ENCODE measurements around the gene DPYSL4.

The DPYSL4 gene

DNA sequence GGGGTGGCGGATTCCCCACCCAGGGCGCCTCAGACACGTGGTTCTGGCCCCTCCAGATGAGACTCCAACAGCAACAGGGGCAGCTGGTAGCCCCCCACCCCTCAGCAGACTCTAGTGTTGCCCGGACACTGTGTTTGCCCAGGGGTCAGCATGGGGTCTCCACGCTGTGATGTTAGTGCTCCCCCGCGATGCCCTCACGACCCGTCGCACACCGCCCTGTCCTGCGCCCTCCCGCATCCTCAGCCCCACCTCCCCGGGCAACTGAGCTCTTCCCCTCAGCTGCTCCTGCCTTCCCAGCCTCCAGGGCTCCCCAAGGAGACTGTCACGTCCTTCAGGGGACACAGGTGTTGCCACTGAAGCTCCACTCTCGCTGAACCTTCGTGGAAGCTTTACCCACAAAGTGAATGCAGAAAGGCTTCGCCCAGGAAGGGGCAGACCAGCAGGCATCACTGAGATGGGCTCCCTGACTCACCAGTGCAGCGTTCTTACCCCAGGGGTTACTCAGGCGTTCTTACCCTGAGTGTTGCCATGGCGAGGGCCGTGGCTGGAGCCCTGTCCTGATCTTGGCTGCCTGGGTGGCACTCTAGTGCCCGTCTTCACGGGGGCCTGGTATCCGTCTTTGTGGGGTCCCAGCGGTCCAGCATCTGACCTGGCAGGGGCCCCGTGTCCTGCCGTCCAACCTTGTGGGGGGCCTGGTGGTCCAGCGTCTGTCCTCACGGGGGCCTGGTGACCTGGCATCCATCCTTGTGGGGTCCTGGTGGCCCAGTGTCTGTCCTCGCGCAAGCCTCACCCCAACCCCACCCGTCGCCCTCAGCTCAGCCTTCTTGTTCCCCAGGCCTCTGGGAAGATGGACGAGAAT, 14.6 kb downstream of the DPYSL4 start:
- Histone ChIP-seq H3K4me1 (peaks cover 0 to 81% (median 59%) of the 10 kb centered on the region in 10 experiments; a peak in 18 of 20 replicates), H3K4me3 (no peak overlapping the region), H3K27me3 (no peaks in the 10 kb centered on the region), H3K27ac (no peak overlapping the region), H3K9me3 (replicated peaks in 1 of 11) (no peaks in the 10 kb centered on the region), H3K36me3 (peaks cover 0 to 71% (median 32%) of the 10 kb centered on the region in 11 experiments; a peak in 12 of 22 replicates), H4K20me1 (peaks cover 0 to 94% (median 32%) of the 10 kb centered on the region in 11 experiments; a peak in 15 of 22 replicates), H3K9ac (no peak overlapping the region), H3K4me2 (peak overlapping the region in 3 of 11 experiments; percentile 66 to 73 (median 72); a peak in 2 of 22 replicates)
- TF ChIP-seq Cebpa-rat (IDR thresholded peaks at IDR 0.05), result no peak

GRCh38 chr10:132202070-132202970, 15.6 kb downstream of the DPYSL4 start:
- TF ChIP-seq Cebpa-rat (IDR thresholded peaks at IDR 0.05), result no peak
- no peak overlapping the region for H3K27ac ChIP-seq
- H3K9ac ChIP-seq, result no peak overlapping the region
- H3K4me2 ChIP-seq, result no peak overlapping the region
- H3K4me1 ChIP-seq, result peaks cover 6 to 89% (median 69%) of the 10 kb centered on the region in 10 experiments; a peak in 19 of 20 replicates
- H3K4me3 ChIP-seq, result no peak overlapping the region
- H3K9me3 ChIP-seq (replicated peaks in 1 of 11), result no peaks in the 10 kb centered on the region
- H4K20me1 ChIP-seq, result peaks cover 0 to 95% (median 41%) of the 10 kb centered on the region in 11 experiments; a peak in 14 of 22 replicates
- peaks cover 0 to 6% (median 0%) of the 10 kb centered on the region in 11 experiments; a peak in 3 of 22 replicates for H3K27me3 ChIP-seq
- peaks cover 0 to 66% (median 25%) of the 10 kb centered on the region in 11 experiments; a peak in 12 of 22 replicates for H3K36me3 ChIP-seq

DNA sequence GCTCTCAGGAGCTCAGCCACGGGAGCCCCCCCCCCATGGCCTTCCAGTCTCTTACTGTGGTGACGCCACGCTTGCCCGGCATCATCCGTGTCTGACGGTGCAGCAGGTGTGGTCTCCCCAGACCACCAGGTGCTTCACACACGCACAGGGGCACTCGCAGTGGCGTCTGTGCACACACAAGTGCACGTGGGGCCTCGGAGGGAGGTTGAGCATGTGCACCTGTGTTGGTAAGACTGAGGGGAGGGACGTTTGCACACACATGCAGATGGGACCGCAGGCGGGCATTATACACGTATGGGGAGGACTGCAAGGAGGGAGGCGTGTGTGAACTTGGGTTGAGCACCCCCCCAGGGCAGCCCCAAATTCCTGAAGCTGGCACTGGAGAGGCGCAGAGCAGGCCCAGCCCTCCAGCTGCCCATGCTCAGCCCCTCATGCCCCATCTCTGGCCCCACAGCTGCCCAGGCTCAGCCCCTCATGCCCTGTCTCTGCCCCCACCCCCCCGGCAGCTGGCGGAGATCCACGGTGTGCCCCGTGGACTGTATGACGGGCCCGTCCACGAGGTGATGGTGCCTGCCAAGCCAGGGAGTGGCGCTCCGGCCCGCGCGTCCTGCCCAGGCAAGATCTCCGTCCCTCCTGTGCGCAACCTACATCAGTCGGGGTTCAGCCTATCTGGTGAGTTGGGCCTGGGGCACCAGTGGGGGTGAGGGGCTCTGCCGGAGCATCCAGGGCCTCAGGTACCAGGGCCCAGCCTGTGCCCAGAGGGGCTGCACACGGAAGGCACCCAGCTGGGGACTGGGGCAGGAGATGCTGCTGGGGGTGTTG, 16.7 kb downstream of the DPYSL4 start:
- no peak overlapping the region for H3K9ac ChIP-seq
- H4K20me1 ChIP-seq, result peaks cover 0 to 95% (median 40%) of the 10 kb centered on the region in 11 experiments; a peak in 15 of 22 replicates
- H3K4me3 ChIP-seq, result no peak overlapping the region
- no peak for TF ChIP-seq Cebpa-rat (IDR thresholded peaks at IDR 0.05)
- no peaks in the 10 kb centered on the region for H3K9me3 ChIP-seq (replicated peaks in 1 of 11)
- peaks cover 0 to 17% (median 0%) of the 10 kb centered on the region in 11 experiments; a peak in 5 of 22 replicates for H3K27me3 ChIP-seq
- peaks cover 0 to 54% (median 22%) of the 10 kb centered on the region in 11 experiments; a peak in 12 of 22 replicates for H3K36me3 ChIP-seq
- peaks cover 17 to 89% (median 70%) of the 10 kb centered on the region in 10 experiments for H3K4me1 ChIP-seq
- peak overlapping the region in 2 of 11 experiments; percentile 1 to 83; a peak in 2 of 22 replicates for H3K4me2 ChIP-seq
- no peak overlapping the region for H3K27ac ChIP-seq

DNA sequence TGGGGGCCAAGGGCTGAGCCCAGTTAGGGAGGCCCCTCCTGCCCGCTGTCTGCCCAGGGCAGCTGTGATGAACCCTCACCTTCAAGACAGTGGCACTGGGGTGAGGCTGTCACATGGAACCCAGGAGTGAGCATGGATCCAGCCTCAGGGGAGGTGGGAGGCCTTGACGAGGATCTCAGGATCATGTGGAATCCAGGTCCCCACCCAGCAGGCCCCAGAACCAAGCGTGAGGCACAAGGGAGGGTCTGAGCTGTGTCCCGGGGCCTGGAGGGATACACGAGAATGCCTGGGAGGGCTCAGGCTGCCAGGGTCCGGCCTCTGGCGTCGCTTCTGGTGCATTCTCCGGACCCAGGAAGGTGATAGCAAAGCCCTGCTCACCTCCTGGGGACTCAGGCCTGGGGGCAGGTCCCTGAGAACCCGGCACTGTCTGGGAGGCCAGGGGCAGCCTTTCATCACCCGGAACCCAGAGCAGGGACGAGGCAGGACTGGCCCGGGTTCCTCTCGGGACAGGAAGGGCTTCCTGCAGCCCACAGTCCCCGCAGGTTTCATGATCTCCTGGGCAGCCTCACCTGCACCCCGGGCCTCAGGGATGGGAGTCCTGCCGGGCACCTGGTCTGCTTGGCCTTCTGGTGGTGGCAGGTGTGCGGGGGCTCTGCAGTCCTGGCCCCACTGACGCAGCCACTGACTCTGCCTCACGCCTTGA, 17.5 kb downstream of the DPYSL4 start:
- Histone ChIP-seq H3K9ac (no peak overlapping the region), H3K27me3 (peaks cover 0 to 21% (median 0%) of the 10 kb centered on the region in 11 experiments; a peak in 5 of 22 replicates), H3K9me3 (replicated peaks in 1 of 11) (no peaks in the 10 kb centered on the region), H3K4me1 (peaks cover 25 to 89% (median 70%) of the 10 kb centered on the region in 10 experiments), H3K4me3 (no peak overlapping the region), H3K36me3 (peaks cover 0 to 52% (median 22%) of the 10 kb centered on the region in 11 experiments; a peak in 12 of 22 replicates), H4K20me1 (peaks cover 0 to 93% (median 36%) of the 10 kb centered on the region in 11 experiments; a peak in 15 of 22 replicates), H3K27ac (no peak overlapping the region), H3K4me2 (peak overlapping the region in 7 of 11 experiments; percentile 63 to 96 (median 83); a peak in 11 of 22 replicates)
- TF ChIP-seq Cebpa-rat (IDR thresholded peaks at IDR 0.05), result no peak

- H3K4me3 ChIP-seq, result no peak overlapping the region
- peaks cover 0 to 21% (median 0%) of the 10 kb centered on the region in 11 experiments; a peak in 5 of 22 replicates for H3K27me3 ChIP-seq
- H3K9ac ChIP-seq, result peak overlapping the region in 3 of 11 experiments; percentile 28 to 50 (median 46); a peak in 4 of 22 replicates
- H3K27ac ChIP-seq, result no peak overlapping the region
- no peak for TF ChIP-seq Cebpa-rat (IDR thresholded peaks at IDR 0.05)
- peaks cover 0 to 52% (median 22%) of the 10 kb centered on the region in 11 experiments; a peak in 12 of 22 replicates for H3K36me3 ChIP-seq
- no peaks in the 10 kb centered on the region; a peak in 1 of 22 replicates for H3K9me3 ChIP-seq (replicated peaks in 1 of 11)
- peaks cover 0 to 89% (median 36%) of the 10 kb centered on the region in 11 experiments; a peak in 15 of 22 replicates for H4K20me1 ChIP-seq
- H3K4me2 ChIP-seq, result peak overlapping the region in 10 of 11 experiments; percentile 21 to 96 (median 80); a peak in 17 of 22 replicates
- H3K4me1 ChIP-seq, result peaks cover 25 to 89% (median 68%) of the 10 kb centered on the region in 10 experiments
Observed at GRCh38 chr10:132204781-132205473, 18.2 kb downstream of the DPYSL4 start.

DNA sequence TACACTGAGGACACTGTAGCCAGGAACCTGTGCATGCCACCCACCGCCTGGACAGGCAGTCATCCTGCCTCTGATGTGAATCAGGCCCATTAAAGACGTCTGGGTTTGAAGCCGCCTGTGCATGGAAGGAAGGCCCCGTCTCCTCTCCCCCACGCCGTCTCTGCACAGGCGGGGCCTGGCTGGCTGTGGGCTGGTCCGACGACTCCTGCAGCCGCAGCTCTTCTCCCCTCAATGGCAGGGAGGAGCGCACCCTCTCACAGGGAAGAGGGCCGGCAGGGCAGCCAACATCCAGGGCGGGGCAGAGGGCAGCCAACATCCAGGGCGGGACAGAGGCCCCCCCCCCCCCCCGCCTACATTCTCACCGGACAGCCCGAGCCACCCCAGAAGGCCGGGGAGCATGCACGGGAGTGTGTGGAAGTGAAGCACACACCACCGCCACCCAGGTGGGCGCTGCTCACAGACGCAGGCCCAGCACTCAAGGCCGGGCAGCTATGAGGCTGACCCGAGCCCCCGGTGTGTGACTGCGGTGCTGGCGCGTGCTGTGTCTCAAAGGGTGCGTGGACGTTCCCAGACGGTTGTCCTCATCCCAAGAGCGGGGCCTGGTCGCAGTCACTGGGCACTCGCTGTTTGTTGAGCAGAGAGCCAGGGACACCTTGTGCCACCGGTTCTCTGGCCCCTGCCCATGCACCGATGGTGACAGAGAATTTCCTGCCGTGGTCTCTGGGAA, 19.1 kb downstream of the DPYSL4 start:
- Histone ChIP-seq H3K27ac (no peak overlapping the region), H4K20me1 (peaks cover 0 to 80% (median 36%) of the 10 kb centered on the region in 11 experiments; a peak in 15 of 22 replicates), H3K9me3 (replicated peaks in 1 of 11) (no peaks in the 10 kb centered on the region; a peak in 1 of 22 replicates), H3K4me2 (peak overlapping the region in 10 of 11 experiments; percentile 21 to 96 (median 80); a peak in 18 of 22 replicates), H3K27me3 (peaks cover 0 to 21% (median 0%) of the 10 kb centered on the region in 11 experiments; a peak in 5 of 22 replicates), H3K4me1 (peaks cover 25 to 87% (median 63%) of the 10 kb centered on the region in 10 experiments), H3K9ac (peak overlapping the region in 3 of 11 experiments; percentile 33 to 50 (median 46); a peak in 5 of 22 replicates), H3K36me3 (peaks cover 0 to 45% (median 18%) of the 10 kb centered on the region in 11 experiments; a peak in 12 of 22 replicates), H3K4me3 (no peak overlapping the region)
- no peak for TF ChIP-seq Cebpa-rat (IDR thresholded peaks at IDR 0.05)

All from BLaER1 treated with 17β-estradiol and CSF1 and Interleukin-3, amounts not matched to agents 10 nM and 100 nM (cell line).